HCT116 (cell line): Measurements from ENCODE around the gene ADARB2. TPM values are rescaled to one million over a fixed set of nuclear protein-coding genes. Genes with fewer than 3 reads are reported as not detected.

Experiments used
- ATAC-seq: fragments of 200-7000 bp; cut with Tn5 transposase; 2 replicates; pipeline ENCODE4 v1.9.1; 2020; ENCODE audit warnings: mild to moderate bottlenecking, moderate library complexity
- BruUV-seq: library from RNA; stranded (reverse); fragments of 400-500 nt; replicated peaks from 2 replicates; lab custom pipeline; 2021; lab: Mats Ljungman, UMichigan
- CTCF ChIA-PET: fragments of 300-600 bp; sonication (Branson Sonifier 250); formaldehyde crosslinking; loops from one replicate; lab custom pipeline; 2021; ENCODE audit warnings: antibody characterized with exemption; lab: Charles Lee
- POLR2A ChIA-PET: fragments of 300-600, 350-600 bp; sonication (Branson Sonifier 250); formaldehyde crosslinking; loops from one replicate; lab custom pipeline; 2021; ENCODE audit warnings: antibody characterized with exemption; lab: Charles Lee
- RAD21 ChIA-PET, 2 experiments: fragments of 300-600 bp; sonication (Branson Sonifier 250); formaldehyde crosslinking; loops; one replicate each; lab custom pipeline; 2023; ENCODE audit warnings: low total read pairs in 2 of 2; ENCODE audit not compliant: uncharacterized antibody in 2 of 2, unreplicated experiment in 2 of 2, low non-redundant PET in 1 of 2; lab: Charles Lee
- DNase-seq: peaks from one replicate; pipeline ENCODE4 v3.0.0-alpha.2; 2010; ENCODE audit warnings: low read depth, low spot score
- H2AFZ ChIP-seq: fragments of 200-600 bp; shearing (Covaris generic), sonication (generic); 2 replicates; pipeline ENCODE4 v1.6.1; 2017; ENCODE audit warnings: low read depth, mixed run types, mixed read lengths, antibody characterized with exemption, low read length; ENCODE audit not compliant: poor library complexity, severe bottlenecking
- H3K27ac ChIP-seq: 2 replicates; pipeline ENCODE4 v1.5.1; 2012; ENCODE audit warnings: low read depth, low read length
- H3K27me3 ChIP-seq: fragments of 200-600 bp; sonication (generic); 2 replicates; pipeline ENCODE4 v1.6.1; 2016; ENCODE audit warnings: mixed run types, low read length, mixed read lengths; ENCODE audit not compliant: insufficient read depth
- H3K36me3 ChIP-seq, 2 experiments: fragments of 200-500 bp in 1 of 2; fragments of 200-600 bp in 1 of 2; sonication (Bioruptor generic) in 1 of 2; sonication (generic) in 1 of 2; 2 replicates each; pipeline versions ENCODE4 v1.5.1 to v1.6.1; 2014 to 2016; ENCODE audit warnings: low read length in 2 of 2, inconsistent platforms in 1 of 2, mixed read lengths in 1 of 2, mixed run types in 1 of 2; ENCODE audit not compliant: insufficient read depth in 2 of 2, control insufficient read depth in 1 of 2
- H3K4me1 ChIP-seq, 2 experiments: fragments of 200-600 bp in 1 of 2; sonication (generic) in 1 of 2; 2 replicates each; pipeline versions ENCODE4 v1.5.1 to v1.6.1; 2012 to 2017; ENCODE audit warnings: low read length in 2 of 2, inconsistent platforms in 1 of 2, mild to moderate bottlenecking in 1 of 2, mixed read lengths in 1 of 2, mixed run types in 1 of 2, moderate library complexity in 1 of 2; ENCODE audit not compliant: insufficient read depth in 2 of 2, control insufficient read depth in 1 of 2
- H3K4me2 ChIP-seq: fragments of 200-600 bp; sonication (generic); 2 replicates; pipeline ENCODE4 v1.6.1; 2017; ENCODE audit warnings: mixed run types, low read length, mixed read lengths
- H3K4me3 ChIP-seq, 2 experiments: fragments of 200-600 bp in 1 of 2; sonication (generic) in 1 of 2; replicated peaks in 1 of 2; 2 replicates each; pipeline ENCODE4 v1.5.1; 2011 to 2016; ENCODE audit warnings: low read length in 2 of 2, control low read depth in 1 of 2, low read depth in 1 of 2, mild to moderate bottlenecking in 1 of 2, mixed read lengths in 1 of 2, mixed run types in 1 of 2
- H3K79me2 ChIP-seq: fragments of 200-600 bp; sonication (generic); 2 replicates; pipeline ENCODE4 v1.6.1; 2017; ENCODE audit warnings: mild to moderate bottlenecking, mixed run types, low read length, moderate library complexity, mixed read lengths; ENCODE audit not compliant: insufficient read depth
- H3K9ac ChIP-seq: fragments of 200-600 bp; sonication (generic); 2 replicates; pipeline ENCODE4 v1.6.1; 2016; ENCODE audit warnings: low read length, mixed read lengths
- H3K9me2 ChIP-seq: fragments of 200-600 bp; sonication (generic), shearing (Covaris generic); 2 replicates; pipeline ENCODE4 v1.6.1; 2017; ENCODE audit warnings: mixed run types, mild to moderate bottlenecking, moderate library complexity; ENCODE audit not compliant: insufficient read depth
- H3K9me3 ChIP-seq, 2 experiments: fragments of 200-500 bp in 1 of 2; fragments of 200-600 bp in 1 of 2; sonication (Bioruptor generic) in 1 of 2; sonication (generic) in 1 of 2; 2 replicates each; pipeline ENCODE4 v1.6.1; 2014 to 2017; ENCODE audit warnings: low read length in 2 of 2, mixed read lengths in 2 of 2, inconsistent platforms in 1 of 2, low read depth in 1 of 2, mild to moderate bottlenecking in 1 of 2, mixed run types in 1 of 2, moderate library complexity in 1 of 2; ENCODE audit not compliant: control insufficient read depth in 1 of 2, insufficient read depth in 1 of 2
- H4K20me1 ChIP-seq: fragments of 200-600 bp; sonication (generic), shearing (Covaris generic); 2 replicates; pipeline ENCODE4 v1.6.1; 2017; ENCODE audit warnings: mixed run types, mild to moderate bottlenecking, moderate library complexity; ENCODE audit not compliant: insufficient read depth
- EZH2 ChIP-seq: fragments of 200-600 bp; sonication (generic); IDR thresholded peaks from 2 replicates; pipeline ENCODE4 v1.6.1; 2017; ENCODE audit warnings: antibody characterized with exemption, mixed run types
- EZH2phosphoT487 ChIP-seq: fragments of 200-600 bp; IDR thresholded peaks from 2 replicates; pipeline ENCODE4 v1.6.1; 2018; ENCODE audit warnings: antibody characterized with exemption, borderline replicate concordance
- FOSL1 ChIP-seq: IDR thresholded peaks from 2 replicates; pipeline ENCODE4 v1.6.1; 2012; ENCODE audit warnings: low read depth
- RAD21 ChIP-seq: IDR thresholded peaks from 2 replicates; pipeline ENCODE4 v1.6.1; 2012; ENCODE audit warnings: low read depth, mild to moderate bottlenecking
- SP1 ChIP-seq: IDR thresholded peaks from 2 replicates; pipeline ENCODE4 v1.6.1; 2012; ENCODE audit warnings: low read depth
- ZNF274 ChIP-seq: fragments of 200-500 bp; sonication (Bioruptor generic); IDR thresholded peaks from 2 replicates; pipeline ENCODE4 v1.6.1; 2014; ENCODE audit warnings: mild to moderate bottlenecking, low read depth, low read length, inconsistent platforms
- intact Hi-C: fragments of 100-400 bp; cut with micrococcal nuclease; formaldehyde crosslinking; loops from 2 replicates; pipeline ENCODE4 v1.10.0; 2022
- total RNA-seq: library from RNA; stranded (reverse); gene quantifications from one replicate; pipeline ENCODE4 v1.2.1, GENCODE V29; 2021; ENCODE audit not compliant: unreplicated experiment
- TF ChIP-seq, protein P1 (sequence below): IDR thresholded peaks from 2 replicates; pipeline ENCODE4 v1.6.1; 2011; ENCODE audit warnings: mild to moderate bottlenecking, low read length, moderate library complexity; ENCODE audit not compliant: insufficient replicate concordance; ENCODE audit errors: extremely low read depth
- TF ChIP-seq, protein P2 (sequence below): IDR thresholded peaks from 2 replicates; pipeline ENCODE4 v1.6.1; 2012

Gene ADARB2
- total RNA-seq, 1 experiment from 2014 or later = not detected

DNA sequence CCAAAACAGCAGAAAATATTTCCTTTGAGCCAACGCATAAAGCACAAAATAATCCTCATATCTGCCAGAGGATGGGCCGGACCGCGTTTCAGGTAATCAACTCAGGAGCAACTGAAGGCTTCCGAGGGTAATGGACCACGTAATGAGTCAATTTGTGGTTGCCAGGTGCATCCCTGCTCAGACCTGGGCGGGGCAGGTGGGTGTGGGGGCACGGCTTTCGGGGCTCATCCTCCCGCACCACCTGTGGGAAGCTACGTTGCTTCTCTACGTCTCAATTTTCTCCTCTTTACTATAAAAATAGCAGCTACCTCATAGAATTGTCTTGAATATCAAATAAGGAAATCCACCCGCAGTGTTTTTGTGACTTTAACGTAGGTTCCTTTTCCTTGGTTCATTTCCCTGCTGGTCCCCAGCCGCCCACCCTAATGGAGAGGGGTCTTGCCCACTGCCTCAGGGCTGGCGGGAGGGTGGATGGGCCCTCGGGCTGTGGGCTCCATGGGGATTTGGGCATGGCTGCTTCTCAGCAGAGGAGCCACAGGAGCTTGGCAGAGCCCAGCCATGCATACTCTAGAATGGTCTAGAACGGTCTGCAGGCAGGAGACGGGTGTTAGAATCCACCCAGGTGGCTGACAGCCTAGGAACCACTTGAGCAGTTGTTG is 324.7 kb downstream of the ADARB2 start:
- Histone ChIP-seq H3K79me2 (no peaks in the 10 kb centered on the region), H3K4me3 (no peak overlapping the region), H4K20me1 (no peaks in the 10 kb centered on the region), H2AFZ (no peak overlapping the region), H3K4me2 (no peak overlapping the region), H3K9ac (no peak overlapping the region), H3K9me3 (no peaks in the 10 kb centered on the region), H3K27ac (no peak overlapping the region), H3K9me2 (no peaks in the 10 kb centered on the region), H3K36me3 (no peaks in the 10 kb centered on the region), H3K4me1 (no peaks in the 10 kb centered on the region), H3K27me3 (peaks cover 16% of the 10 kb centered on the region)
- ATAC-seq (no peak), DNase-seq (no peak)
- TF ChIP-seq FOSL1 (no peak), ZNF274 (no peak), EZH2phosphoT487 (no peak), EZH2 (no peak), SP1 (no peak), RAD21 (no peak)
- TF ChIP-seq, protein P1, sequence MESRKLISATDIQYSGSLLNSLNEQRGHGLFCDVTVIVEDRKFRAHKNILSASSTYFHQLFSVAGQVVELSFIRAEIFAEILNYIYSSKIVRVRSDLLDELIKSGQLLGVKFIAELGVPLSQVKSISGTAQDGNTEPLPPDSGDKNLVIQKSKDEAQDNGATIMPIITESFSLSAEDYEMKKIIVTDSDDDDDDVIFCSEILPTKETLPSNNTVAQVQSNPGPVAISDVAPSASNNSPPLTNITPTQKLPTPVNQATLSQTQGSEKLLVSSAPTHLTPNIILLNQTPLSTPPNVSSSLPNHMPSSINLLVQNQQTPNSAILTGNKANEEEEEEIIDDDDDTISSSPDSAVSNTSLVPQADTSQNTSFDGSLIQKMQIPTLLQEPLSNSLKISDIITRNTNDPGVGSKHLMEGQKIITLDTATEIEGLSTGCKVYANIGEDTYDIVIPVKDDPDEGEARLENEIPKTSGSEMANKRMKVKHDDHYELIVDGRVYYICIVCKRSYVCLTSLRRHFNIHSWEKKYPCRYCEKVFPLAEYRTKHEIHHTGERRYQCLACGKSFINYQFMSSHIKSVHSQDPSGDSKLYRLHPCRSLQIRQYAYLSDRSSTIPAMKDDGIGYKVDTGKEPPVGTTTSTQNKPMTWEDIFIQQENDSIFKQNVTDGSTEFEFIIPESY = no peak
- TF ChIP-seq, protein P2, sequence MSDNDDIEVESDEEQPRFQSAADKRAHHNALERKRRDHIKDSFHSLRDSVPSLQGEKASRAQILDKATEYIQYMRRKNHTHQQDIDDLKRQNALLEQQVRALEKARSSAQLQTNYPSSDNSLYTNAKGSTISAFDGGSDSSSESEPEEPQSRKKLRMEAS = no peak
- ChIA-PET POLR2A (no interaction called here), CTCF (interaction anchor here (1.5 kb wide), 1 partner anchor 8 kb away, joined by 3 read pairs; no protein-coding TSS in a partner anchor), RAD21 (no interaction called here)
- intact Hi-C loops = no loop called here
- no TSS peak for BruUV-seq
